HCT116 (cell line): ENCODE measurements around the gene P3H4. TPM values are rescaled to one million over a fixed set of nuclear protein-coding genes. Genes with fewer than 3 reads are reported as not detected.

Source experiments
- ATAC-seq: fragments of 200-7000 bp; cut with Tn5 transposase; 2 replicates; pipeline ENCODE4 v1.9.1; 2020; ENCODE audit warnings: mild to moderate bottlenecking, moderate library complexity
- BruUV-seq: library from RNA; stranded (reverse); fragments of 400-500 nt; replicated peaks from 2 replicates; lab custom pipeline; 2021; lab: Mats Ljungman, UMichigan
- CTCF ChIA-PET: fragments of 300-600 bp; sonication (Branson Sonifier 250); formaldehyde crosslinking; loops from one replicate; lab custom pipeline; 2021; ENCODE audit warnings: antibody characterized with exemption; lab: Charles Lee
- POLR2A ChIA-PET: fragments of 300-600, 350-600 bp; sonication (Branson Sonifier 250); formaldehyde crosslinking; loops from one replicate; lab custom pipeline; 2021; ENCODE audit warnings: antibody characterized with exemption; lab: Charles Lee
- RAD21 ChIA-PET, 2 experiments: fragments of 300-600 bp; sonication (Branson Sonifier 250); formaldehyde crosslinking; loops; one replicate each; lab custom pipeline; 2023; ENCODE audit warnings: low total read pairs in 2 of 2; ENCODE audit not compliant: uncharacterized antibody in 2 of 2, unreplicated experiment in 2 of 2, low non-redundant PET in 1 of 2; lab: Charles Lee
- DNase-seq: peaks from one replicate; pipeline ENCODE4 v3.0.0-alpha.2; 2010; ENCODE audit warnings: low read depth, low spot score
- H2AFZ ChIP-seq: fragments of 200-600 bp; shearing (Covaris generic), sonication (generic); 2 replicates; pipeline ENCODE4 v1.6.1; 2017; ENCODE audit warnings: low read depth, mixed run types, mixed read lengths, antibody characterized with exemption, low read length; ENCODE audit not compliant: poor library complexity, severe bottlenecking
- H3K27ac ChIP-seq: 2 replicates; pipeline ENCODE4 v1.5.1; 2012; ENCODE audit warnings: low read depth, low read length
- H3K27me3 ChIP-seq: fragments of 200-600 bp; sonication (generic); 2 replicates; pipeline ENCODE4 v1.6.1; 2016; ENCODE audit warnings: mixed run types, low read length, mixed read lengths; ENCODE audit not compliant: insufficient read depth
- H3K36me3 ChIP-seq, 2 experiments: fragments of 200-500 bp in 1 of 2; fragments of 200-600 bp in 1 of 2; sonication (Bioruptor generic) in 1 of 2; sonication (generic) in 1 of 2; 2 replicates each; pipeline versions ENCODE4 v1.5.1 to v1.6.1; 2014 to 2016; ENCODE audit warnings: low read length in 2 of 2, inconsistent platforms in 1 of 2, mixed read lengths in 1 of 2, mixed run types in 1 of 2; ENCODE audit not compliant: insufficient read depth in 2 of 2, control insufficient read depth in 1 of 2
- H3K4me1 ChIP-seq, 2 experiments: fragments of 200-600 bp in 1 of 2; sonication (generic) in 1 of 2; 2 replicates each; pipeline versions ENCODE4 v1.5.1 to v1.6.1; 2012 to 2017; ENCODE audit warnings: low read length in 2 of 2, inconsistent platforms in 1 of 2, mild to moderate bottlenecking in 1 of 2, mixed read lengths in 1 of 2, mixed run types in 1 of 2, moderate library complexity in 1 of 2; ENCODE audit not compliant: insufficient read depth in 2 of 2, control insufficient read depth in 1 of 2
- H3K4me2 ChIP-seq: fragments of 200-600 bp; sonication (generic); 2 replicates; pipeline ENCODE4 v1.6.1; 2017; ENCODE audit warnings: mixed run types, low read length, mixed read lengths
- H3K4me3 ChIP-seq, 2 experiments: fragments of 200-600 bp in 1 of 2; sonication (generic) in 1 of 2; replicated peaks in 1 of 2; 2 replicates each; pipeline ENCODE4 v1.5.1; 2011 to 2016; ENCODE audit warnings: low read length in 2 of 2, control low read depth in 1 of 2, low read depth in 1 of 2, mild to moderate bottlenecking in 1 of 2, mixed read lengths in 1 of 2, mixed run types in 1 of 2
- H3K79me2 ChIP-seq: fragments of 200-600 bp; sonication (generic); 2 replicates; pipeline ENCODE4 v1.6.1; 2017; ENCODE audit warnings: mild to moderate bottlenecking, mixed run types, low read length, moderate library complexity, mixed read lengths; ENCODE audit not compliant: insufficient read depth
- H3K9ac ChIP-seq: fragments of 200-600 bp; sonication (generic); 2 replicates; pipeline ENCODE4 v1.6.1; 2016; ENCODE audit warnings: low read length, mixed read lengths
- H3K9me2 ChIP-seq: fragments of 200-600 bp; sonication (generic), shearing (Covaris generic); 2 replicates; pipeline ENCODE4 v1.6.1; 2017; ENCODE audit warnings: mixed run types, mild to moderate bottlenecking, moderate library complexity; ENCODE audit not compliant: insufficient read depth
- H3K9me3 ChIP-seq, 2 experiments: fragments of 200-500 bp in 1 of 2; fragments of 200-600 bp in 1 of 2; sonication (Bioruptor generic) in 1 of 2; sonication (generic) in 1 of 2; 2 replicates each; pipeline ENCODE4 v1.6.1; 2014 to 2017; ENCODE audit warnings: low read length in 2 of 2, mixed read lengths in 2 of 2, inconsistent platforms in 1 of 2, low read depth in 1 of 2, mild to moderate bottlenecking in 1 of 2, mixed run types in 1 of 2, moderate library complexity in 1 of 2; ENCODE audit not compliant: control insufficient read depth in 1 of 2, insufficient read depth in 1 of 2
- H4K20me1 ChIP-seq: fragments of 200-600 bp; sonication (generic), shearing (Covaris generic); 2 replicates; pipeline ENCODE4 v1.6.1; 2017; ENCODE audit warnings: mixed run types, mild to moderate bottlenecking, moderate library complexity; ENCODE audit not compliant: insufficient read depth
- CEBPB ChIP-seq: IDR thresholded peaks from 2 replicates; pipeline ENCODE4 v1.6.1; 2012; ENCODE audit warnings: low read depth
- CTCF ChIP-seq, 3 experiments: fragments of 200-600 bp in 1 of 3; sonication (generic) in 1 of 3; IDR thresholded peaks in 2 of 3; conservative IDR thresholded peaks in 1 of 3; 2 replicates each; pipeline ENCODE4 v1.5.1; 2012 to 2017; ENCODE audit warnings: low read depth in 2 of 3, low read length in 2 of 3, antibody characterized with exemption in 1 of 3, borderline replicate concordance in 1 of 3, control low read depth in 1 of 3, mild to moderate bottlenecking in 1 of 3, mixed read lengths in 1 of 3, mixed run types in 1 of 3, moderate library complexity in 1 of 3; ENCODE audit not compliant: insufficient read depth in 1 of 3
- EGR1 ChIP-seq: IDR thresholded peaks from 2 replicates; pipeline ENCODE4 v1.6.1; 2012; ENCODE audit warnings: low read depth
- EZH2 ChIP-seq: fragments of 200-600 bp; sonication (generic); IDR thresholded peaks from 2 replicates; pipeline ENCODE4 v1.6.1; 2017; ENCODE audit warnings: antibody characterized with exemption, mixed run types
- EZH2phosphoT487 ChIP-seq: fragments of 200-600 bp; IDR thresholded peaks from 2 replicates; pipeline ENCODE4 v1.6.1; 2018; ENCODE audit warnings: antibody characterized with exemption, borderline replicate concordance
- POLR2AphosphoS5 ChIP-seq: IDR thresholded peaks from 2 replicates; pipeline ENCODE4 v1.6.1; 2011; ENCODE audit warnings: mild to moderate bottlenecking, low read depth, low read length, moderate library complexity
- RAD21 ChIP-seq: IDR thresholded peaks from 2 replicates; pipeline ENCODE4 v1.6.1; 2012; ENCODE audit warnings: low read depth, mild to moderate bottlenecking
- REST ChIP-seq: IDR thresholded peaks from 2 replicates; pipeline ENCODE4 v1.6.1; 2012; ENCODE audit warnings: low read depth
- SP1 ChIP-seq: IDR thresholded peaks from 2 replicates; pipeline ENCODE4 v1.6.1; 2012; ENCODE audit warnings: low read depth
- SRF ChIP-seq: IDR thresholded peaks from 2 replicates; pipeline ENCODE4 v1.6.1; 2012; ENCODE audit warnings: low read depth
- YY1 ChIP-seq: IDR thresholded peaks from 2 replicates; pipeline ENCODE4 v1.6.1; 2011; ENCODE audit warnings: low read length, low read depth, moderate library complexity, mild to moderate bottlenecking; ENCODE audit not compliant: insufficient replicate concordance; ENCODE audit errors: extremely low read depth
- ZBTB33 ChIP-seq: IDR thresholded peaks from 2 replicates; pipeline ENCODE4 v1.6.1; 2011; ENCODE audit warnings: mild to moderate bottlenecking, low read length, moderate library complexity; ENCODE audit not compliant: insufficient replicate concordance; ENCODE audit errors: extremely low read depth
- ZFX ChIP-seq: fragments of 450-650 bp; IDR thresholded peaks from 2 replicates; pipeline ENCODE4 v1.6.1; 2017
- intact Hi-C: fragments of 100-400 bp; cut with micrococcal nuclease; formaldehyde crosslinking; loops from 2 replicates; pipeline ENCODE4 v1.10.0; 2022
- total RNA-seq: library from RNA; stranded (reverse); gene quantifications from one replicate; pipeline ENCODE4 v1.2.1, GENCODE V29; 2021; ENCODE audit not compliant: unreplicated experiment

P3H4 gene
- total RNA-seq, 1 experiment from 2014 or later = 23.4 TPM

GRCh38 chr17:41821776-41822175, 10.0 kb upstream of the P3H4 start:
- ChIA-PET CTCF (no interaction called here), RAD21 (no interaction called here)
- H3K9me2 ChIP-seq = no peaks in the 10 kb centered on the region
- no peak overlapping the region for H3K9ac ChIP-seq
- no peaks in the 10 kb centered on the region for H4K20me1 ChIP-seq
- H3K27me3 ChIP-seq = no peaks in the 10 kb centered on the region
- H2AFZ ChIP-seq = no peak overlapping the region
- no peaks in the 10 kb centered on the region for H3K4me1 ChIP-seq
- H3K4me3 ChIP-seq = no peak overlapping the region
- H3K79me2 ChIP-seq = no peaks in the 10 kb centered on the region
- DNase-seq = no peak
- TF ChIP-seq SRF = no peak
- TF ChIP-seq, all 23 proteins: peak for 0
- Histone ChIP-seq H3K36me3 (peaks cover 0 to 6% of the 10 kb centered on the region in 2 experiments; a peak in 2 of 4 replicates), H3K9me3 (no peaks in the 10 kb centered on the region), H3K27ac (no peak overlapping the region), H3K4me2 (no peak overlapping the region)
- ATAC-seq = no peak; the same call in 1 of the 2 replicates
- no TSS peak for BruUV-seq
- intact Hi-C loops = no loop called here
- POLR2A ChIA-PET = interaction anchor here (1.1 kb wide), 1 partner anchor 20 kb away, joined by 3 read pairs; no protein-coding TSS in a partner anchor

- Histone ChIP-seq H3K4me2 (no peak overlapping the region), H3K4me1 (peaks cover 2 to 8% of the 10 kb centered on the region in 2 experiments; a peak in 2 of 4 replicates), H4K20me1 (no peaks in the 10 kb centered on the region), H3K4me3 (no peak overlapping the region), H3K9ac (no peak overlapping the region), H3K9me2 (no peaks in the 10 kb centered on the region), H3K27me3 (no peaks in the 10 kb centered on the region), H3K9me3 (no peaks in the 10 kb centered on the region), H2AFZ (no peak overlapping the region), H3K27ac (no peak overlapping the region), H3K36me3 (no peaks in the 10 kb centered on the region; a peak in 1 of 4 replicates), H3K79me2 (peaks cover 19% of the 10 kb centered on the region; the same call in 1 of the 2 replicates)
- ATAC-seq (no peak), DNase-seq (no peak)
- intact Hi-C loops = no loop called here
- POLR2A ChIA-PET = no interaction called here
- RAD21 ChIA-PET = no interaction called here
- BruUV-seq = no TSS peak
- CTCF ChIA-PET = no interaction called here
- TF ChIP-seq EGR1 = no peak
- no peak for TF ChIP-seq RAD21
- TF ChIP-seq ZBTB33 = no peak
- TF ChIP-seq EZH2phosphoT487 = no peak
- TF ChIP-seq POLR2AphosphoS5 = no peak
- no peak for TF ChIP-seq ZFX
- TF ChIP-seq EZH2 = no peak
- no peak for TF ChIP-seq REST
- no peak for TF ChIP-seq CTCF (IDR thresholded peaks at IDR 0.05 in 2 of 3, conservative IDR thresholded peaks at IDR 0.05 in 1 of 3; ENCODE audit: borderline replicate concordance in 1 of 3, insufficient read depth in 1 of 3, low read depth in 2 of 3, low read length in 2 of 3)
- TF ChIP-seq SP1 = no peak
- no peak for TF ChIP-seq CEBPB
- no peak for TF ChIP-seq YY1
Observed at GRCh38 chr17:41818024-41818423, 6.3 kb upstream of the P3H4 start.
